Right cardiac atrium (tissue), 5 donors: ENCODE measurements around the gene CYBC1. TPM values are rescaled to one million over a fixed set of nuclear protein-coding genes. Genes with fewer than 3 reads are reported as not detected.

Experiments used
- ATAC-seq, 2 donors: fragments of 200-7000 bp; cut with Tn5 transposase; one replicate each; pipeline versions ENCODE4 v1.8.0 to v1.9.1; 2020; ENCODE audit warnings: moderate library complexity in 2 of 2, mild to moderate bottlenecking in 1 of 2
- DNase-seq, 3 donors: peaks; one replicate each; pipeline ENCODE4 v3.0.0-alpha.2; 2020
- H3K27ac ChIP-seq: one replicate; pipeline ENCODE4 v1.5.1; 2013; ENCODE audit warnings: mild to moderate bottlenecking, low read length, control low read depth, moderate library complexity
- H3K27me3 ChIP-seq: one replicate; pipeline ENCODE4 v1.6.1; 2013; ENCODE audit not compliant: control insufficient read depth, insufficient read depth
- H3K4me1 ChIP-seq: one replicate; pipeline ENCODE4 v1.6.1; 2013; ENCODE audit warnings: low read length; ENCODE audit not compliant: control insufficient read depth, insufficient read depth
- H3K4me3 ChIP-seq: one replicate; pipeline ENCODE4 v1.5.1; 2013; ENCODE audit warnings: low read length, control low read depth
- H3K9me3 ChIP-seq: one replicate; pipeline ENCODE4 v1.6.1; 2013; ENCODE audit warnings: low read length; ENCODE audit not compliant: control insufficient read depth
- WGBS: extraction: QIAGEN DNeasy Blood & Tissue Kit; methylation state at CpG from one replicate; pipeline ENCODE4 v1.1.7; 2013; 5-methylcytosine and 5-hydroxymethylcytosine counted together
- intact Hi-C, 4 donors: fragments of 100-400 bp; cut with DNase I; formaldehyde crosslinking; loops; one replicate each; pipeline versions ENCODE4 v1.11.0 to v1.14.0; 2022 to 2023
- long read RNA-seq, 4 donors: library from polyadenylated mRNA; unstranded; transcript quantifications; one replicate each; pipeline ENCODE4 v2.0.0, GENCODE V29; 2020 to 2021
- polyA plus RNA-seq: library from polyadenylated mRNA; stranded (reverse); fragments of 200-250 nt; gene quantifications from one replicate; pipeline ENCODE4 v1.2.3, GENCODE V29; 2013
- total RNA-seq, 4 donors: library from RNA; stranded (reverse); fragmentation: NEBNext Ultra II Directional; extraction: Animal tissue kit (Norgen Biotek cat#: 25700); gene quantifications; one replicate each; pipeline ENCODE4 v1.2.1, GENCODE V29; 2021
- donor health status: healthy with polysubstance abuse.
- donor health status: DM: no; HTN: yes; CAD: no.
- donor health status: DM: no; HTN: no; CAD: no.
- donor health status: DM: no; HTN: yes; CAD: no; lungs with severe emphysema.
- donor health status: DM: yes; HTN: yes; CAD: no.

The CYBC1 gene
- total RNA-seq, result 10 to 100 TPM; 31.0 to 34.7 (median 33.5) TPM
- 20.8 TPM for polyA plus RNA-seq
- long read RNA-seq, donor 1, transcript CYBC1-201 (7 exons, 2,093 nt), result major isoform, 31 of 70 reads
- long read RNA-seq, donor 1, transcript CYBC1-203 (6 exons, 2,050 nt), result minor isoform, 6 of 70 reads
- long read RNA-seq, donor 1, transcript CYBC1-205 (2 exons, 2,222 nt), result minor isoform, 11 of 70 reads
- long read RNA-seq, donor 1, partial matches to known transcripts, result 3 of 70 reads
- long read RNA-seq, donor 1, other reads (novel, unspliced or antisense), result 16 of 70 reads
- long read RNA-seq, donor 2, transcript CYBC1-201 (7 exons, 2,093 nt), result major isoform, 17 of 36 reads
- long read RNA-seq, donor 2, partial matches to known transcripts, result 2 of 36 reads
- long read RNA-seq, donor 2, other reads (novel, unspliced or antisense), result 11 of 36 reads
- long read RNA-seq, donor 3, transcript CYBC1-205 (2 exons, 2,222 nt), result minor isoform, 5 of 210 reads
- long read RNA-seq, donor 3, transcript CYBC1-203 (6 exons, 2,050 nt), result minor isoform, 22 of 210 reads
- long read RNA-seq, donor 3, transcript CYBC1-210 (7 exons, 1,053 nt), result minor isoform, 5 of 210 reads
- long read RNA-seq, donor 3, transcript CYBC1-201 (7 exons, 2,093 nt), result major isoform, 124 of 210 reads
- long read RNA-seq, donor 3, partial matches to known transcripts, result 7 of 210 reads
- long read RNA-seq, donor 3, other reads (novel, unspliced or antisense), result 31 of 210 reads
- long read RNA-seq, donor 4, full-length matches to known transcripts, result 25 of 39 reads
- long read RNA-seq, donor 4, partial matches to known transcripts, result 2 of 39 reads
- long read RNA-seq, donor 4, other reads (novel, unspliced or antisense), result 12 of 39 reads

DNA sequence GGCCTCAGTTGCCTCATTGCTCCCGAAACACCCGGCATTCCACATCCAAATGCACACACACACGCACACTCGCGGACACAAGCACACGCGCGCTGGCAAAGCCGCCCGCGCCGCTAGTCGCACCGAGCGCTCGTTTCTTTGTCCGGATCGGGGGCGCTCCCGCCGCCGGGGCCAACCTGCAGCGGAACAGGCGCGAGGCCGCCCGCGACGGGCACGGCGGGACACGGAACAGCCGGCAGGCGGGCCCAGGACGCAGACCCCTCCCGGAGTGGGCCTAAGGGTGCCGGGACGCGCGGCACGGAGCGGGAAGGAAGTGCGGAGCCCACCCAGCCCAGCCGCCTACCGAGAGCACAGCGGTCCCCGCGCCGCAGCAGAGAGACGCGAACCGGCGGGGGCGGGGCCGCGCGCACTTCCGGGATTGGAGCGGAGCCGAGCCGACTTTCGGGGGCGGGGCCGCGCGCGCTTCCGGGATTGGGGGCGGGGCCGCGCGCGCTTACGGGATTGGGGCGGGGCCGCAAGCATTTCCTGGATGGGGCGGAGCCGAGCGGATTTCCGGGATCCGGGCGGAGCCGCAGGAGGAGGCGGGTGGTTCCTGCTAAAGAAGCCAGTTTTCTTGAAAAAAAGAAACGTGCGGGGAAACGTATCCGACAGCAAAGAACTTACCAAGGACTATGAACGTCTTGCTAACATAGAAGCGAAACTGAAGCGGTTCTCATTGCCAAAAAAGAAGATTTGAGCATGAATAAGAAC lies at the start of gene CYBC1:
TSS of gene CYBC1 (minus strand) at position 396 of the 750 bp plus-strand sequence. CDS start 1,498 bp downstream, outside the sequence.
- ATAC-seq (peak; percentile 96 to 97), DNase-seq (peak; percentile 93 to 97 (median 97))
- H3K27me3 ChIP-seq, result no peaks in the 10 kb centered on the region
- under 1% methylated on average over 91 of the region's 91 CpGs for WGBS
- peak within 1 kb of the TSS; percentile 85 for H3K27ac ChIP-seq
- intact Hi-C loops, result no loop called here
- peak within 1 kb of the TSS; percentile 89 for H3K4me3 ChIP-seq
- peaks cover 2% of the 10 kb centered on the region for H3K4me1 ChIP-seq
- H3K9me3 ChIP-seq, result no peaks in the 10 kb centered on the region

DNA sequence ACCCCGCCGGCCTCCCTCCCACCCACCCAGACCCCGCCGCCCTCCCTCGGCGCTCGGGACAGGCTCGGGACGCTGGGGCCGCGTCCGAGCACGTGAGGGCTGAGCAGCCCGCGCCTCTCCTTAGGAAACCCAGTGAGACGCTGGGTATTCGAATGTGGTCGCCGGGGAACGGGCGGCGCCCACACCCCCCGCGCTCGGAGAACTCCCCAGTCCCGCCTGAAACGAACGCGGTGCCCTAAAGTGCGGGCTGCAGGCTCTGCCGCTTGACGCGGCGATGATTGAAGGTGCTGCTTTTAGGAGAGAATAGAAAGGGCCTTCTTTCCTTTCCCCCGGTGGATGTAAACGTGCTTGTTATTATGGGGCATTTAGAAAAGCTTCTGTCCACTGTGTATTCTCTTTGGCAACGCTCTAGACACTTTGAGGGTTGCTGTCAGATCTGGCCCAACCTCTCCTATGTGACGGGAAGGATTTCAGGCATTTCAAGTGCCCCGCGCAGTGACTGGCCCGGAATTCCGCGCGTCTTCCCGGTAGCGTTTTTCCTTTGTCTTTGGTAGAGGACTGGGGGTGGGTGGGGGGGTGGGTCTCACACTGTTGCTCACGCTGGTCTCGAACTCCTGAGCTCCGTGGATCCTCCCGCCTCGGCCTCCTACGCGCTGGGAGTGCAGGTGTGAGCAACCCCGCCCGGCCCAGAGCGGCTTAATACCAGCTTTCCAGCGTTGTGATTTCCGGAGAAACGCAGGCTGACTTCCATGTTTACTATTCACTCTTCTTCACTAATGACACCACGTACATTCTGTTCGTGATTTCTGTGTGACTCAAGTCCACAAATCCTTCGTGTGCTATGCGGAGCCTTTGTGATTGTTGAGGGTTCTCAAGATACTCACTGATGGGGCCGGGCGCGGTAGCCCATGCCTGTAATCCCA lies 47.2 kb upstream of the CYBC1 start:
- intact Hi-C loops, result loop anchor here in 2 of 4 donors (5.0 kb wide), 1 partner anchor 55 kb away; no protein-coding TSS in a partner anchor
- Histone ChIP-seq H3K4me1 (no peaks in the 10 kb centered on the region), H3K9me3 (no peaks in the 10 kb centered on the region), H3K27ac (peak overlapping the region; percentile 51), H3K27me3 (no peaks in the 10 kb centered on the region), H3K4me3 (peak overlapping the region; percentile 31)
- 7% methylated on average over 66 of the region's 66 CpGs for WGBS
- ATAC-seq (peak; percentile 41 to 48), DNase-seq (peak in 2 of 3 donors; percentile 66 to 79)

DNA sequence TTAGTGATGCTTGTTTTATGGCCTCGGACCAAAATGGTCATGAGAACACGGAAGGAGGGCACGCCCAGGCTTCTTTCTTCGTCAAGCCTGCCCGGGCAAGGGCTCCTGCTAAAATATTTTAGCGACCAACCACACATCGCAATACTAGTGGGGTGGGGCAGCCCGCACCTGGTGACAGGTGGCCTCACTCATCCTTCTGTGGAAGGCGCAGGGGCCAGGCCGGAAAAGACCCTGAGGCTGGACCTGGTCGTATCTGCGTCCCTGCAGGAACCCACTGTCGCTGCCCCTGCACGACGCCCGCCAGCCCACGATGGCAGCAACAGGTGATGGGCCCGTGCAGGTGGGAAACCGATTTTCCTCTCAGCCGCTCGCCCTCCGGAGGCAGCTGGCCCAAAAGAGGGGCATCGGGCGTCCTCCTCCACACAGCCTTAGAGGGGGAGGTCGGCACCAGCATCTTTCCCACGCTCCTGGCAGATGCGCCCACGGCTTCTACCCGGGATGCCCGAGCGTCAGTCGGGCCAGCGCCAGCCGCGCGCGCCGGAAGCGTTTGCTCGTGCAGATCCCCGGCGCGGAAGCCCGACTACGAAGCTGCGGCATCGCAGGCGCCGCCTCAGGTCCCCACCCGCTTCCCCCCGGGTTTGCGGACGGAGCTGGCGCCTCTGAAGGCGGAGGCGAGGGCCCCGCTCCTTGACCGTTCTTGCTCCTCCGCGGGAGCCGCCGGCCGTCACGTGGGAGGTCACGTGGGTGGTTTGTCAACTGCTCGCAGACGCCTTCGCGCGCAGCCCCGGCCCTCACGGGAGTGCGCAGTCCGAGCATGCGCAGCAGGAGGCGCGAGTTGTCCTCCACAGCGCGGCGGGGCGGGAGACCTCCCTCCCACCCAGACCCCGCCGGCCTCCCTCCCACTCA lies 46.2 kb upstream of the CYBC1 start:
- Histone ChIP-seq H3K4me1 (no peaks in the 10 kb centered on the region), H3K27ac (peak overlapping the region; percentile 50), H3K9me3 (no peaks in the 10 kb centered on the region), H3K4me3 (peak overlapping the region; percentile 31), H3K27me3 (no peaks in the 10 kb centered on the region)
- peak; percentile 98 to 99 (median 99) for DNase-seq
- intact Hi-C loops, result loop anchor here in 2 of 4 donors (5.0 kb wide), 1 partner anchor 56 kb away; no protein-coding TSS in a partner anchor
- ATAC-seq, result peak; percentile 86 to 89
- WGBS, result 9% methylated on average over 83 of the region's 83 CpGs

DNA sequence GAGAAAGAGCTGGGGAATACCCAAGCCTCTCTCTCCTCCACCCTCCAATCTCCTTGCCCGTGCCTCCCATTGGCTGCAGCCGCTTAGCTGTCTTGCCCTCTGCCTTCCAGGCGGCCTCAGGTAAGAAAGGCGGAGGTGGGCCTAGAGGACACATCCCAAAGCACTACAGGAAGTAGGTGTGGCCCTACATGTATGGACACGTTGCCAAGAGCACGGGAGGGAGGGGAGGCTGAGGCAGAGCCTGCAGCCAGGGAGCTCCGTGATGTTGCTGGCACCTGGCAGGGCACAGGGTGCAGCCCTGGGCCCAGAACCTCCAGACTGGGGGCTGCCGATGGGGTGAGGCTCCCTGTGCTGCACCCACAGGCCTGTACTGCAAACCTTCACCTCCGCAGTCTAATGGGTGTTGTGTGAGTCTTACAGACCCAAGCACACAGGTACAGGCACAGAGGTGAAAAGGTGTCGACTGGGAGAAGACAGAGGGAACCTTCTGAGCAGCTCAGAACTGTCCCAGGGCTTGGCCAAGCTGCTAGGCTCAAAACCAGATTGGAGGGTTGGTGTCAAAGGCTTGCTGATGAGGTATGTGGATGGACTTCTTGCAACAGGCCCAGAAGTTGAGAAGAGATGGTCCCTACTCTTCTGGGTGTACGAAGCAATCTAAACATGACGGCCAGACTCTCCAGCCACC lies 45.4 kb upstream of the CYBC1 start:
- Histone ChIP-seq H3K27me3 (no peaks in the 10 kb centered on the region), H3K9me3 (no peaks in the 10 kb centered on the region), H3K4me3 (no peak overlapping the region), H3K4me1 (no peaks in the 10 kb centered on the region), H3K27ac (no peak overlapping the region)
- 68% methylated on average over 12 of the region's 12 CpGs for WGBS
- intact Hi-C loops, result loop anchor here in 2 of 4 donors (5.0 kb wide), 1 partner anchor 56 kb away; no protein-coding TSS in a partner anchor
- DNase-seq, result peak in 2 of 3 donors; percentile 42 to 45
- no peak for ATAC-seq

DNA sequence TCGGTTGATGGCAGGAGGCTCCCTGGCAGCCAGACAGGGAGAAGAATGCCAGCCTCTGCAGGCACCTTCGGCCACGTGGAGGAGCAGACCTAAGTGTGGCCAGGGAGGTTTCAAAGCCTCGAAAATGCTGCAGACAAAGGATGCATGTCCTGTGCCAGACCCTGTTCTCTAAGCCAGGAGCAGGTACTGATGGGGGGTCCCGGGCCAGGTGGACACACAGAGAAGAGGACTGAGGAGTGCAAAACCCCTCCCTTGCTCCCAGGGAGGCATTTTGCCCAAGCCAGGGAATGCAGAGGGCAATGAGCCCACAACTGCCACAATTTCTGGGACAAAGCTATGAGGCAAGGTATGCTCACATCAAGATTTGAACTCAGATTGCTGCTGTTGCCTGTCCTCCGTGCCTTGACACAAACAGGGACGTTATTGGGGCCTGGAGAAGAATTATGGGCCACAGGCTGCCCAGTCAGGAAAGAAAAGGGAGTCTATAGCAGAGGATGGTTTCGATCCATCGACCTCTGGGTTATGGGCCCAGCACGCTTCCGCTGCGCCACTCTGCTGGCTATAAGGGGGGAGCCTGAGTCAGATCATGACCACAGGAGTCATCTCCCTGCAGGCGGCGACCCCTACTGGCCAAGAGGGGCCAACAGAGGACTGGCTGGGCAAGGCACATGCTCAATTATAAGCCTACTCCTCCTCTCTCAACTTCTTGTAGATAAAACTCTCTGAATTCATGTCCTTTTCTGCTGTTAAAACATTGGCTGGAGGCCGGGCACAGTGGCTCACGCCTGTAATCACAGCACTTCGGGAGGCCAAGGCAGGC lies 43.9 kb upstream of the CYBC1 start:
- Histone ChIP-seq H3K4me1 (no peaks in the 10 kb centered on the region), H3K9me3 (no peaks in the 10 kb centered on the region), H3K27me3 (no peaks in the 10 kb centered on the region), H3K27ac (peak overlapping the region; percentile 29), H3K4me3 (no peak overlapping the region)
- peak; percentile 86 to 89 for ATAC-seq
- 5% methylated on average over 17 of the region's 17 CpGs for WGBS
- intact Hi-C loops, result loop anchor here in 2 of 4 donors (5.0 kb wide), 1 partner anchor 58 kb away; no protein-coding TSS in a partner anchor
- DNase-seq, result peak; percentile 87 to 95 (median 93)

DNA sequence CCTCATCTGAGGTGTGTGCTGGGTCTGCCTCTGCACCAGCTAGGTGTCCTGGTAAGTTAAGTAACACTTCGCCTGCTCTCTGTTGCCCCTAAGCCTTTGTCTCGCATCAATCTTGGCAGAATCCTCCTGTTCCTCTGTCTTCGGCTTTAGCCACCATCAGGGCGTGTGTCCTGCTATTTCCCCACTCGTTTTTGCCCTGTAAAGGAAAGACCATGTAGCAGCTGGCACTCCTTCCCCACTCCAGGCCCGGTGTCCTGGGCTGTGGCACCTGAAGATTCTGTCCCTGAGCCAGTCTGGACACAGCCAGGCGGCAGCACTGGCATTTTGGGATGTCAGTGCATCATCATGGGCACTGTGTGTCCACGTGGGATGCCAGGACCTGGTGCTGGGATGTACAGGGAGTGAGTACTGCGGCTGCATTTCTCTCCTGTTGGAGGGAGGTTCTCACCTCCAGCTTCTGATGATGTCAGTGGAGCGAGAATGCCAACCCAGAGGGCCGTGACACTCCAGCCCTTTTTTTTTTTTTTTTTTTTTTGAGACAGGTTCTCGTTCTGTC lies 42.8 kb upstream of the CYBC1 start:
- no peak for ATAC-seq
- intact Hi-C loops, result no loop called here
- peak in 1 of 3 donors; percentile 25 for DNase-seq
- Histone ChIP-seq H3K9me3 (no peaks in the 10 kb centered on the region), H3K4me1 (no peaks in the 10 kb centered on the region), H3K27ac (no peak overlapping the region), H3K27me3 (no peaks in the 10 kb centered on the region), H3K4me3 (no peak overlapping the region)
- 78% methylated on average over 12 of the region's 12 CpGs for WGBS

DNA sequence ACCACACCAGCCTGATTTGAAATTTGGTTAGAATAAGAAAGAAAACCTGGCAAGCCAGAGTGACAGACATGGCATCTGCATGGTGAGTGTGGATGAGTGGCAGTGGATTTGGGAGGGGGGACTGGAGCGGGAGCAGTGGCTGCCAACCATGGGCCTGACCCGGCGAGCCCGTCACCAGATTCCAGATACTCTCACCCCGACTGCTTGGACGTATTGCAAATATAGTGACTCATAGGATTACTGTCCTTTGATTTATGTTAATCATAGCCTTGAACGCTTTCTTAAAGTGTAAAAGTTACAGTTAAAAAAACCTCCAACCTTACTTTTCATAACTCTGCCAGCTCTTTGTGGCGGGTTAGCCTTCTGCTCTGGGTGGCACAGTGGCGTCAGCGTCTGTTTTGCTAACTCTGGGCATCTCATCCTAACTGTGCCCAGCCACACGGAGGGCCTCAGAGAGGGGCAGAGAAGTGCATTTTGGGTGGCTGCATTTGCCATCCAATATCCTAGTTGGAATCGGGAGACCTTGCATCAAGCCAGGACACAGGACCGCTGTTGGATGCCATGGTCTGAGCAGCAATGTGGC lies 42.2 kb upstream of the CYBC1 start:
- peak in 2 of 3 donors; percentile 24 to 30 for DNase-seq
- WGBS, result 85% methylated on average over 13 of the region's 13 CpGs
- Histone ChIP-seq H3K4me3 (no peak overlapping the region), H3K9me3 (no peaks in the 10 kb centered on the region), H3K27me3 (no peaks in the 10 kb centered on the region), H3K4me1 (no peaks in the 10 kb centered on the region), H3K27ac (no peak overlapping the region)
- intact Hi-C loops, result no loop called here
- ATAC-seq, result no peak

DNA sequence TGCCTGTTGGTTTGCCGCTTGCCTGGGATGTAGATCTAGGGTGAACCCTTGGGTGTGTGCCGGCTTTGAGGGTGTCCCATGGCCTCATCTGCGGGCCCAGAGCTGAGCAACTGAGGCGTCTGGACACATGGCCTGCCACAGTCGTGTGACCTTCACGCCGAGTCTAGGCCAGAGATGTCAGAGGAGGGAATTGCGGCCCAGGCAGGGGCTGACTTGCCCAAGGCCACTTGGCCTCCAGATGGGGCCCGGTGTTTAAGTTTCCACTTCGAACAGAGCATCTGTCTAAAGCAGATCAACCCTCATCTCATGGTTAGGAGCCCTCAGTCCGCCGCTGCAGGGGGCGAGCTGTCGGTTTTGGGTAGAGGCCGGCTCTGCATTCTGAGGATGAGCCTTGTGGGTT lies 41.0 kb upstream of the CYBC1 start:
- Histone ChIP-seq H3K27me3 (no peaks in the 10 kb centered on the region), H3K9me3 (no peaks in the 10 kb centered on the region), H3K4me3 (no peak overlapping the region), H3K4me1 (no peaks in the 10 kb centered on the region), H3K27ac (no peak overlapping the region)
- no peak for ATAC-seq
- WGBS, result 95% methylated on average over 15 of the region's 15 CpGs
- peak in 1 of 3 donors; percentile 42 for DNase-seq
- intact Hi-C loops, result no loop called here
